DMS53 (cell line): Measurements from ENCODE around the gene GOLGA2.

Experiments
- DNase-seq: peaks from one replicate; lab custom pipeline; 2025; lab: John Stamatoyannopoulos, UW

The GOLGA2 gene

GRCh38 chr9:128213746-128214497 is 61.9 kb downstream of the GOLGA2 start:
- DNase-seq, result no peak

GRCh38 chr9:128211981-128212281 is 63.9 kb downstream of the GOLGA2 start:
- no peak for DNase-seq

- DNase-seq, result no peak
Measured at GRCh38 chr9:128211186-128211980, 64.4 kb downstream of the GOLGA2 start.

GRCh38 chr9:128208946-128209669 is 66.7 kb downstream of the GOLGA2 start:
- no peak for DNase-seq

GRCh38 chr9:128208386-128208785 is 67.4 kb downstream of the GOLGA2 start:
- no peak for DNase-seq

- no peak for DNase-seq
Measured at GRCh38 chr9:128206916-128207910, 68.6 kb downstream of the GOLGA2 start.

- DNase-seq, result no peak
Measured at GRCh38 chr9:128206484-128206883, 69.3 kb downstream of the GOLGA2 start.
